MCF 10A (cell line): Measurements from ENCODE around the gene PTPRK. TPM values are rescaled to one million over a fixed set of nuclear protein-coding genes. Genes with fewer than 3 reads are reported as not detected.

ENCODE experiments used
- BruUV-seq: library from RNA; stranded (reverse); fragments of 400-500 nt; replicated peaks from 2 replicates; lab custom pipeline; 2021; lab: Mats Ljungman, UMichigan
- CTCF ChIA-PET: fragments of 300-600 bp; sonication (Branson Sonifier 250); formaldehyde crosslinking; extraction: SDS; loops from one replicate; lab custom pipeline; 2021; ENCODE audit warnings: antibody characterized with exemption, inconsistent platforms; lab: Yijun Ruan, JAX
- POLR2A ChIA-PET: fragments of 300-600, 350-650 bp; sonication (Branson Sonifier 250); formaldehyde crosslinking; extraction: SDS; loops from one replicate; lab custom pipeline; 2020; ENCODE audit warnings: antibody characterized with exemption, inconsistent platforms; lab: Yijun Ruan, JAX
- DNase-seq: peaks from one replicate; pipeline ENCODE4 v3.0.0-alpha.2; 2018; ENCODE audit not compliant: unreplicated experiment
- H3K27ac Mint-ChIP-seq: one replicate; pipeline ENCODE4 v1.8.0; 2022; ENCODE audit warnings: mild to moderate bottlenecking, low read depth, mixed read lengths; ENCODE audit not compliant: unreplicated experiment
- H3K27me3 Mint-ChIP-seq: one replicate; pipeline ENCODE4 v1.8.0; 2022; ENCODE audit warnings: mixed read lengths; ENCODE audit not compliant: insufficient read depth, unreplicated experiment
- H3K36me3 Mint-ChIP-seq: one replicate; pipeline ENCODE4 v1.8.0; 2022; ENCODE audit warnings: mild to moderate bottlenecking, moderate library complexity, mixed read lengths; ENCODE audit not compliant: insufficient read depth, unreplicated experiment
- H3K4me1 Mint-ChIP-seq: one replicate; pipeline ENCODE4 v1.8.0; 2022; ENCODE audit warnings: mixed read lengths; ENCODE audit not compliant: insufficient read depth, unreplicated experiment
- H3K4me3 Mint-ChIP-seq: one replicate; pipeline ENCODE4 v1.8.0; 2022; ENCODE audit warnings: mild to moderate bottlenecking, moderate library complexity, mixed read lengths; ENCODE audit not compliant: unreplicated experiment
- H3K9me3 Mint-ChIP-seq: one replicate; pipeline ENCODE4 v1.8.0; 2022; ENCODE audit warnings: mixed read lengths; ENCODE audit not compliant: unreplicated experiment
- CTCF ChIP-seq: fragments of 200-600 bp; IDR thresholded peaks from one replicate; pipeline ENCODE4 v1.8.0; 2022; ENCODE audit warnings: antibody characterized with exemption, mild to moderate bottlenecking; ENCODE audit not compliant: unreplicated experiment
- intact Hi-C: fragments of 100-400 bp; cut with micrococcal nuclease; formaldehyde crosslinking; loops from 2 replicates; pipeline ENCODE4 v1.14.1; 2022
- total RNA-seq: library from RNA; stranded (reverse); gene quantifications from 2 replicates; pipeline ENCODE4 v1.2.3, GENCODE V29; 2022

PTPRK gene
- total RNA-seq, 1 experiment from 2014 or later = 50.2 TPM

DNA sequence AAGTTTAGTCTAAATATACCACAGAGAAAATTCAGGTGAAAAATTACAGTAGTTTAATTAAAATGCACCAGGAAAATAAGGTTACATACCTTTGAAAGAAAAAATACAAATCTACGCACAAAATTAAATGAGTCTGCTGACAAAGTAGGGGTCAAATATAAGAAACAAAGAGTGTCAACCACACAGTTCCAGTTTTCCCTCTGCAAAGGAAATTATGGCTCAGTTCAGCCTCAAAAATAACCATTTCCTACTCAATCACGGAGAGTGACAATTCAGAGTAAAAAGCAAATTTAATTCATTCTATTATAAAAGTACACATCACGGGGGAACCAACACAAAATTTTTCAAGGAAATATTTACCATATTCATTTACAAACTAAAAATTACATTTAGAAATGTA, 124.8 kb downstream of the PTPRK start:
- CTCF ChIA-PET = no interaction called here
- no peak overlapping the region for H3K27ac Mint-ChIP-seq
- no TSS peak for BruUV-seq
- no peak for DNase-seq
- POLR2A ChIA-PET = no interaction called here
- no peaks in the 10 kb centered on the region for H3K4me1 Mint-ChIP-seq
- no peaks in the 10 kb centered on the region for H3K9me3 Mint-ChIP-seq
- no peaks in the 10 kb centered on the region for H3K27me3 Mint-ChIP-seq
- intact Hi-C loops = no loop called here
- TF ChIP-seq CTCF = no peak
- peaks cover 20% of the 10 kb centered on the region for H3K36me3 Mint-ChIP-seq
- H3K4me3 Mint-ChIP-seq = no peak overlapping the region

DNA sequence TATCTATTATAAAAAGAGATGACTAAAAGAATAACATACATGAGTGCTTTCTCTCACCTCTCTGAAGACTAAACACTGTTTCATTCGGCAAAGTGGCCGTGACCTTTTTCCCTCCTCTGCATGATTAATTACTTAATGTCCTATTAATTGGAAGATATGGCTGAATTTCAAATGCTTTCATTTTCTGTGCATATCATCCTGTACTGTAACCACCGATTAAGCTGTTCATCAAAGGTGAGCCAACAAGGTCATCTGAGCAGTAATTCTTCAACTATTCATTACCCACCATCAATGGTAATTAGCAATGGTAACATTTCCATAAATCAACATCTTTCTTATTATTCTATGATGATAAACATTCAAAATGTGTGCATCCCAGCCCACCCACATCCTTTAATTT, 125.2 kb downstream of the PTPRK start:
- Mint-ChIP-seq H3K27me3 (no peaks in the 10 kb centered on the region), H3K4me1 (no peaks in the 10 kb centered on the region), H3K27ac (no peak overlapping the region), H3K4me3 (no peak overlapping the region), H3K9me3 (no peaks in the 10 kb centered on the region), H3K36me3 (peaks cover 20% of the 10 kb centered on the region)
- intact Hi-C loops = no loop called here
- CTCF ChIA-PET = interaction anchor here (0.8 kb wide), 1 partner anchor 1338 kb away, joined by 3 read pairs; no protein-coding TSS in a partner anchor
- POLR2A ChIA-PET = no interaction called here
- TF ChIP-seq CTCF = no peak
- BruUV-seq = no TSS peak
- no peak for DNase-seq

GRCh38 chr6:128394167-128394566, 126.2 kb downstream of the PTPRK start:
- Mint-ChIP-seq H3K4me1 (no peaks in the 10 kb centered on the region), H3K9me3 (no peaks in the 10 kb centered on the region), H3K36me3 (peaks cover 20% of the 10 kb centered on the region), H3K4me3 (no peak overlapping the region), H3K27ac (no peak overlapping the region), H3K27me3 (no peaks in the 10 kb centered on the region)
- ChIA-PET CTCF (interaction anchor here (0.8 kb wide), 1 partner anchor 1339 kb away, joined by 3 read pairs; no protein-coding TSS in a partner anchor), POLR2A (no interaction called here)
- no peak for DNase-seq
- no TSS peak for BruUV-seq
- intact Hi-C loops = no loop called here
- no peak for TF ChIP-seq CTCF

DNA sequence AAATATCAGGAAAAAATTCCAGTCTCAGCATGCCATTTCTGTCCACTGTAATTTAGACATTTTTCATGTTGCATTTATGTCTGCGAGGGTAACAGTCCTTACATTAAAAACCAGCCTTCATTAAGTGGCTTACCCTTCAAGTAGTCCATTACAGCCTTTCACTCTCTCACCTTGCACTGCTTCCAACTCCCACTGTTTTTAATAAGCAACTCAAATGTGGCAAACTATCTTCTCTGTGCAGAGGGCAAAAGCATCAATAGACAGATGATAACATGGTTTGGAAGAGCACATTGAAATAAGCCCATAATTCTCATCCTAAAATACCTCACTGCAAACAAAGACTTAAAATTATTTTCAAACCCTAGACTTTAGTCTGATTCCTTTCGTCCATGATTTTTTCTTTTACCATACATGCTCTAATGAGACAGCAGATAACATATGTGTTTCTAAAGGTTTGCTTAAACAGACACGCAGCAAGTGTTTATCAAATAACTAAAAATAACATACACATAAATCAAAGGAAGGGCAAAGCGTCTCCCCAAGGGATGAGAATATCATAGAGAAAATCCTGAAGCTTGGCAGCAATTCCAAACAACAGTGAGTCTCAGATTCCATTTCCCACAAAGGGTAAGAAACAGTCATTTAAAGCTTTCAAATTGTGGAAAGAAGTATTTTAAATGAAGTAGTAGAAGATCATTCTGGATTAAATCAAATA, 130.4 kb downstream of the PTPRK start:
- no peak overlapping the region for H3K4me3 Mint-ChIP-seq
- DNase-seq = no peak
- no TSS peak for BruUV-seq
- no peaks in the 10 kb centered on the region for H3K27me3 Mint-ChIP-seq
- POLR2A ChIA-PET = no interaction called here
- no peak for TF ChIP-seq CTCF
- peaks cover 6% of the 10 kb centered on the region for H3K36me3 Mint-ChIP-seq
- H3K4me1 Mint-ChIP-seq = no peaks in the 10 kb centered on the region
- intact Hi-C loops = no loop called here
- H3K27ac Mint-ChIP-seq = no peak overlapping the region
- CTCF ChIA-PET = interaction anchor here (0.8 to 0.9 kb wide), 2 partner anchors 13 to 127 kb away, joined by 3 read pairs; no protein-coding TSS in a partner anchor
- H3K9me3 Mint-ChIP-seq = no peaks in the 10 kb centered on the region
